ENCODE results near the gene C1orf21. TPM values are rescaled to one million over a fixed set of nuclear protein-coding genes. Genes with fewer than 3 reads are reported as not detected.

C1orf21 gene
- total RNA-seq, 4 donors from 2014 or later = 36.3 to 115 (median 79.4) TPM

GRCh38 chr1:184509105-184509504 lies 122.3 kb downstream of the C1orf21 start:
- peaks cover 0 to 18% (median 2%) of the 10 kb centered on the region in 4 donors for H3K4me1 ChIP-seq
- no peak overlapping the region for H3K27ac ChIP-seq
- H3K9me3 ChIP-seq = no peaks in the 10 kb centered on the region
- peaks cover 0 to 11% (median 0%) of the 10 kb centered on the region in 3 donors for H3K36me3 ChIP-seq
- no peaks in the 10 kb centered on the region for H3K27me3 ChIP-seq
- TF ChIP-seq POLR2A (IDR thresholded peaks at IDR 0.05) (no peak), CTCF (IDR thresholded peaks at IDR 0.05) (no peak)
- DNase-seq = no peak
- no peak overlapping the region for H3K4me3 ChIP-seq

- no peaks in the 10 kb centered on the region for H3K27me3 ChIP-seq
- H3K4me1 ChIP-seq = peaks cover 0 to 14% (median 2%) of the 10 kb centered on the region in 4 donors
- TF ChIP-seq POLR2A (IDR thresholded peaks at IDR 0.05) (no peak), CTCF (IDR thresholded peaks at IDR 0.05) (no peak)
Observed at GRCh38 chr1:184510110-184510509, 123.3 kb downstream of the C1orf21 start.

GRCh38 chr1:184512724-184513123 lies 125.9 kb downstream of the C1orf21 start:
- Histone ChIP-seq H3K27me3 (no peaks in the 10 kb centered on the region), H3K27ac (no peak overlapping the region), H3K9me3 (no peaks in the 10 kb centered on the region), H3K36me3 (peaks cover 0 to 11% (median 0%) of the 10 kb centered on the region in 3 donors), H3K4me1 (peaks cover 0 to 7% (median 2%) of the 10 kb centered on the region in 4 donors), H3K4me3 (no peak overlapping the region)
- TF ChIP-seq POLR2A (IDR thresholded peaks at IDR 0.05) (no peak), CTCF (IDR thresholded peaks at IDR 0.05) (no peak)
- DNase-seq = no peak

More at GRCh38 chr1:184510110-184510509, 123.3 kb downstream of the C1orf21 start:
- DNase-seq = no peak
- Histone ChIP-seq H3K4me3 (no peak overlapping the region), H3K9me3 (no peaks in the 10 kb centered on the region), H3K27ac (no peak overlapping the region), H3K36me3 (peaks cover 0 to 11% (median 0%) of the 10 kb centered on the region in 3 donors)

GRCh38 chr1:184513421-184513820 lies 126.6 kb downstream of the C1orf21 start:
- Histone ChIP-seq H3K27me3 (no peaks in the 10 kb centered on the region), H3K36me3 (peaks cover 0 to 11% (median 0%) of the 10 kb centered on the region in 3 donors), H3K4me1 (peaks cover 0 to 2% (median 0%) of the 10 kb centered on the region in 4 donors), H3K9me3 (no peaks in the 10 kb centered on the region), H3K27ac (no peak overlapping the region), H3K4me3 (no peak overlapping the region)
- DNase-seq = no peak
- TF ChIP-seq CTCF (IDR thresholded peaks at IDR 0.05) = no peak
- no peak for TF ChIP-seq POLR2A (IDR thresholded peaks at IDR 0.05)

GRCh38 chr1:184513966-184514365 lies 127.1 kb downstream of the C1orf21 start:
- no peak for DNase-seq
- TF ChIP-seq POLR2A (IDR thresholded peaks at IDR 0.05) (no peak), CTCF (IDR thresholded peaks at IDR 0.05) (no peak)
- Histone ChIP-seq H3K9me3 (no peaks in the 10 kb centered on the region), H3K4me3 (no peak overlapping the region), H3K4me1 (no peaks in the 10 kb centered on the region), H3K36me3 (peaks cover 0 to 11% (median 0%) of the 10 kb centered on the region in 3 donors), H3K27me3 (no peaks in the 10 kb centered on the region), H3K27ac (peak overlapping the region in 1 of 4 donors; percentile 16)

- H3K9me3 ChIP-seq = no peaks in the 10 kb centered on the region
- no peaks in the 10 kb centered on the region for H3K4me1 ChIP-seq
- no peaks in the 10 kb centered on the region for H3K27me3 ChIP-seq
- H3K36me3 ChIP-seq = peaks cover 0 to 11% (median 0%) of the 10 kb centered on the region in 3 donors
- no peak for DNase-seq
- H3K4me3 ChIP-seq = no peak overlapping the region
- no peak overlapping the region for H3K27ac ChIP-seq
- no peak for TF ChIP-seq CTCF (IDR thresholded peaks at IDR 0.05)
- no peak for TF ChIP-seq POLR2A (IDR thresholded peaks at IDR 0.05)
Observed at GRCh38 chr1:184514447-184514846, 127.6 kb downstream of the C1orf21 start.

Data from Peyer's patch (tissue), 4 donors.